ENCODE results near the gene TET3. TPM values are rescaled to one million over a fixed set of nuclear protein-coding genes. Genes with fewer than 3 reads are reported as not detected.

TET3 gene
- total and polyA plus RNA-seq, 9 of the 15 experiments (the other 6 are each of a cell fraction or from before 2014, with no cell fraction given): 0.35 to 16.3 (median 5.5) TPM

DNA sequence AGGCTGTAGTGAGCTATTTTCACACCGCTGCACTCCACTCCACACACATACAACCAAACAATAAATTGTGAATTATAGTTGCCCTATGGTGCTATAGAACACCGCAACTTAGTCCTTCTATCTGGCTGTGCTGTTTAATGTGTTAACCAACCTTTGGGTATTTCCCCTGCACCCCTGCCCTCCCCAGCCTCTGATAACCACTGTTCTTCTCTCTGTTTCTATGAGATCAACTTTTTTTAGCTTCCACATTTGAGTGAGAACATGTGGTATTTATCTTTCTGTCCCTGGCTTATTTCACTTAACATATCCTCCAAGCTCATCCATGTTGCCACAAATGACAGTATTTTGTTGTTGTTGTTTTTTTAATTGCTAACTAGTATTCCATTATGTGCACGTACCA, 32.5 kb downstream of the TET3 start:
- in situ Hi-C loops (cut with MboI): no loop called here
- no peak for TF ChIP-seq SRSF1 (IDR thresholded peaks at IDR 0.05; ENCODE audit: low read depth, low read length)
- no peak for TF ChIP-seq ZNF445 (CRISPR knock-in tag; IDR thresholded peaks at IDR 0.05; ENCODE audit: low read depth)
- no peak for TF ChIP-seq MTA1 (IDR thresholded peaks at IDR 0.05; ENCODE audit: borderline replicate concordance)
- no peak for TF ChIP-seq EWSR1 (IDR thresholded peaks at IDR 0.05; ENCODE audit: borderline replicate concordance, low read depth, partially characterized antibody)
- TF ChIP-seq RBM17 (IDR thresholded peaks at IDR 0.05; ENCODE audit: borderline replicate concordance, low read depth, low read length): no peak
- TF ChIP-seq, protein P1, sequence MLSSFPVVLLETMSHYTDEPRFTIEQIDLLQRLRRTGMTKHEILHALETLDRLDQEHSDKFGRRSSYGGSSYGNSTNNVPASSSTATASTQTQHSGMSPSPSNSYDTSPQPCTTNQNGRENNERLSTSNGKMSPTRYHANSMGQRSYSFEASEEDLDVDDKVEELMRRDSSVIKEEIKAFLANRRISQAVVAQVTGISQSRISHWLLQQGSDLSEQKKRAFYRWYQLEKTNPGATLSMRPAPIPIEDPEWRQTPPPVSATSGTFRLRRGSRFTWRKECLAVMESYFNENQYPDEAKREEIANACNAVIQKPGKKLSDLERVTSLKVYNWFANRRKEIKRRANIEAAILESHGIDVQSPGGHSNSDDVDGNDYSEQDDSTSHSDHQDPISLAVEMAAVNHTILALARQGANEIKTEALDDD (IDR thresholded peaks at IDR 0.05): no peak
- no peak for TF ChIP-seq TCFL5 (CRISPR knock-in tag; conservative IDR thresholded peaks at IDR 0.05)
- Histone ChIP-seq H3K27me3 (ENCODE audit: control insufficient read depth in 2 of 2, insufficient read depth in 2 of 2, low read length in 2 of 2) (no peaks in the 10 kb centered on the region), H3K79me2 (ENCODE audit: control insufficient read depth, insufficient read depth, low read length) (peaks cover 66% of the 10 kb centered on the region), H3K9ac (ENCODE audit: insufficient read depth in 1 of 2, low read depth in 2 of 2, low read length in 2 of 2) (no peak overlapping the region), H3K9me3 (replicated peaks; ENCODE audit: control insufficient read depth, insufficient read depth, low read depth, low read length) (no peaks in the 10 kb centered on the region), H4K20me1 (replicated peaks; ENCODE audit: control insufficient read depth, insufficient read depth, low read length) (0 out of 2 replicates have a peak, but pooled peaks cover 4% of the 10 kb centered on the region), H3K4me3 (no peak overlapping the region), H3K36me3 (ENCODE audit: control insufficient read depth, insufficient read depth, low read length) (no peaks in the 10 kb centered on the region; the same call in 2 of the 3 replicates), H3K27ac (ENCODE audit: extremely low read depth, low read depth, low read length) (no peak overlapping the region), H3K4me2 (ENCODE audit: insufficient read depth, low read length) (no peak overlapping the region), H3K9me1 (ENCODE audit: control insufficient read depth, insufficient read depth, low read length) (no peaks in the 10 kb centered on the region), H2AFZ (ENCODE audit: low read depth, low read length) (no peak overlapping the region), H3K4me1 (replicated peaks in 1 of 2; ENCODE audit: control insufficient read depth in 2 of 2, insufficient read depth in 2 of 2, low read length in 2 of 2) (peaks cover 6 to 7% of the 10 kb centered on the region in 2 experiments; a peak in 3 of 5 replicates)
- intact Hi-C loops (cut with micrococcal nuclease): no loop called here
- ChIA-PET CTCF (ENCODE audit: low intra/inter-chr PET ratio) (no interaction called here), POLR2A (interaction anchor here (0.6 to 1.1 kb wide), 3 partner anchors 9 to 203 kb away, joined by 3 to 7 read pairs (median 5); no protein-coding TSS in a partner anchor)
- ATAC-seq: no peak
- no TSS peak for BruUV-seq (replicated peaks)
- DNase-seq (ENCODE audit: extremely low read depth in 1 of 4, low spot score in 3 of 4): no peak
- FAIRE-seq: no peak
- 91% methylated on average over 3 of the region's 3 CpGs for WGBS (ENCODE audit: insufficient coverage, low coverage, missing lambda C conversion rate)

All from K562 (cell line).